Neutrophil (primary cell): ENCODE data around the gene PLCH2.

ENCODE experiments used
- H3K27ac ChIP-seq: fragments of 200-600 bp; sonication (generic); 2 replicates; pipeline ENCODE4 v1.5.1; 2016; ENCODE audit warnings: mild to moderate bottlenecking, moderate library complexity
- H3K27me3 ChIP-seq: fragments of 200-600 bp; sonication (generic); 2 replicates; pipeline ENCODE4 v1.6.0; 2016; ENCODE audit warnings: mild to moderate bottlenecking
- H3K36me3 ChIP-seq: fragments of 200-600 bp; sonication (generic); 2 replicates; pipeline ENCODE4 v1.5.1; 2017
- H3K4me1 ChIP-seq, 2 experiments: fragments of 200-600 bp in 1 of 2; sonication (generic) in 1 of 2; 1 replicate in 1 of 2; 2 replicates in 1 of 2; pipeline versions ENCODE4 v1.5.1 to v1.6.1; 2013 to 2016; ENCODE audit warnings: low read depth in 1 of 2, low read length in 1 of 2, mild to moderate bottlenecking in 1 of 2, moderate library complexity in 1 of 2; ENCODE audit not compliant: control insufficient read depth in 1 of 2, insufficient read depth in 1 of 2
- H3K4me3 ChIP-seq, 2 experiments: fragments of 200-600 bp in 1 of 2; sonication (generic) in 1 of 2; 1 replicate in 1 of 2; 2 replicates in 1 of 2; pipeline ENCODE4 v1.5.1; 2013 to 2016; ENCODE audit warnings: low read depth in 1 of 2, low read length in 1 of 2, mild to moderate bottlenecking in 1 of 2, moderate library complexity in 1 of 2
- H3K9me3 ChIP-seq: fragments of 200-600 bp; sonication (generic); 2 replicates; pipeline ENCODE4 v1.5.1; 2016
- CTCF ChIP-seq: fragments of 200-600 bp; sonication (generic); IDR thresholded peaks from 2 replicates; pipeline ENCODE4 v1.5.1; 2016; ENCODE audit warnings: antibody characterized with exemption

PLCH2 gene

GRCh38 chr1:2451741-2452140, 24.3 kb upstream of the PLCH2 start:
- Histone ChIP-seq H3K27ac (no peak overlapping the region), H3K27me3 (peaks cover 14% of the 10 kb centered on the region), H3K4me3 (no peak overlapping the region), H3K9me3 (no peaks in the 10 kb centered on the region), H3K36me3 (no peaks in the 10 kb centered on the region), H3K4me1 (no peaks in the 10 kb centered on the region)
- no peak for TF ChIP-seq CTCF

- Histone ChIP-seq H3K9me3 (no peaks in the 10 kb centered on the region), H3K36me3 (no peaks in the 10 kb centered on the region), H3K4me1 (no peaks in the 10 kb centered on the region), H3K27ac (no peak overlapping the region), H3K4me3 (no peak overlapping the region), H3K27me3 (peaks cover 9% of the 10 kb centered on the region)
- no peak for TF ChIP-seq CTCF
Measured at GRCh38 chr1:2452201-2452931, 23.7 kb upstream of the PLCH2 start.

- Histone ChIP-seq H3K4me1 (no peaks in the 10 kb centered on the region), H3K36me3 (no peaks in the 10 kb centered on the region), H3K4me3 (no peak overlapping the region), H3K27ac (no peak overlapping the region), H3K9me3 (no peaks in the 10 kb centered on the region), H3K27me3 (peaks cover 9% of the 10 kb centered on the region)
- TF ChIP-seq CTCF: no peak
Measured at GRCh38 chr1:2452932-2453315, 23.2 kb upstream of the PLCH2 start.

GRCh38 chr1:2454227-2454626, 21.9 kb upstream of the PLCH2 start:
- no peaks in the 10 kb centered on the region for H3K36me3 ChIP-seq
- H3K4me3 ChIP-seq: no peak overlapping the region
- H3K9me3 ChIP-seq: no peaks in the 10 kb centered on the region
- no peaks in the 10 kb centered on the region for H3K4me1 ChIP-seq
- TF ChIP-seq CTCF: no peak
- H3K27me3 ChIP-seq: peaks cover 9% of the 10 kb centered on the region
- H3K27ac ChIP-seq: no peak overlapping the region

GRCh38 chr1:2455757-2456156, 20.3 kb upstream of the PLCH2 start:
- no peak for TF ChIP-seq CTCF
- Histone ChIP-seq H3K9me3 (no peaks in the 10 kb centered on the region), H3K36me3 (no peaks in the 10 kb centered on the region), H3K27ac (no peak overlapping the region), H3K27me3 (peaks cover 9% of the 10 kb centered on the region), H3K4me3 (no peak overlapping the region), H3K4me1 (no peaks in the 10 kb centered on the region)
